Measurements from ENCODE around the gene ISM2.

ISM2 gene

DNA sequence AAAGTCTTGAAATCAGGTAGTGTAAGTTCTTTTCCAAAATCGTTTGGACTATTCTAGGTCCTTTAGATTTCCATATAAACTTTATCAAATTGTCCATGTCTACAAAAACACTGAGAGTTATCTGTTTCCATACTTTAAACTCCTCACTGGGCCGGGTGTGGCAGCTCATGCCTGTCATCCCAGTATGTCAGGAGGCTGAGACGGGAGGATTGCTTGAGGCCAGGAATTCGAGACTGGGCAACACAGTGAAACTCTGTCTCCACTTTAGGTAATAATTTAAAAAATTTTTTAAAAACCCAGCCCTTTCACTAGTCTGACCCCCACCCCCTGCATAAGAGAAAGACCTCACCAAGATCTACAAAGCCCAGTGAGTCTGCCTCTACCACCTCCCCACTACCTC, 6.4 kb upstream of the ISM2 start:
- no peak for DNase-seq

- no peak for DNase-seq
Observed at GRCh38 chr14:77503138-77503537, 4.5 kb upstream of the ISM2 start.

- no peak for DNase-seq
Observed at GRCh38 chr14:77502109-77502782, 3.6 kb upstream of the ISM2 start.

- DNase-seq = no peak
Observed at GRCh38 chr14:77498984-77499527, 440 bp upstream of the ISM2 start.

DNA sequence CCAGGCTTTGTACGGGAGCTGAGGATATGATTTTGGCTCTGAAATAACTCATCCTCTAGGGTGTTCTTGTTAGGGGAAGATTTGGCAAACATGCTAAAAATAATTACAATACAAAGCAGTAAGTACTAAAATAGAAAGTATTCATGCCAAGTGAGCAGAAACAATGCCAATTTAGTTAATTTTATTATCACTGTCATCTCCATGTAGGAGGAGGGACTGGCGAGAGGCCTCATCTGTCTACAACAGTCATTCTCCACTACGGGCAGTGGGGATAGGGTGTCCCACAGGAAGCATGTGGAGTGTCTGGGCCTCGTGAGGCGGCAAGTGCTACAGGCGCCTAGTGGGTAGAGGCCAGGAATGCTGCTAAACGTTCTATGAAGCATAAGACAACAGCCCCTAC, 3.3 kb downstream of the ISM2 start:
- DNase-seq = no peak

DNA sequence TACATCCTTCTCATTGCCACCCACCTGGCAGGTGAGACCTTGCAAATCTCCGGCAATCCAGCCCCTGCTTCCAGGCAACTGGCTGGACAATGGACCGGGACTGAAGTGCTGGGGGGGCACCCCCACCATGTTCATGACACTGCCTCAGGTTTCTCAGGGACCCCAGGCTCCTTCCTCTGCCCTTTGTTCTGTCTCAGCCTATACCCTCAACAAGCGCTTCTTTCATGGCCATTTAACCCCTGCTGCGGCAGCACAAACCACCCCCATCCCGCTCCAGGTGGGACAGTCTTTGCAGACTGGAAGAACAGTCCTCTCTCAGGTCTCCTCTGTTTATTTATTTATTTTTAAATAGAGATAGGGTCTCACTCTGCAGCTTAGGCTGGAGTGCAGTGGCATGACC, 7.6 kb downstream of the ISM2 start:
- DNase-seq = no peak

GRCh38 chr14:77490347-77490986, 8.1 kb downstream of the ISM2 start:
- no peak for DNase-seq

DNA sequence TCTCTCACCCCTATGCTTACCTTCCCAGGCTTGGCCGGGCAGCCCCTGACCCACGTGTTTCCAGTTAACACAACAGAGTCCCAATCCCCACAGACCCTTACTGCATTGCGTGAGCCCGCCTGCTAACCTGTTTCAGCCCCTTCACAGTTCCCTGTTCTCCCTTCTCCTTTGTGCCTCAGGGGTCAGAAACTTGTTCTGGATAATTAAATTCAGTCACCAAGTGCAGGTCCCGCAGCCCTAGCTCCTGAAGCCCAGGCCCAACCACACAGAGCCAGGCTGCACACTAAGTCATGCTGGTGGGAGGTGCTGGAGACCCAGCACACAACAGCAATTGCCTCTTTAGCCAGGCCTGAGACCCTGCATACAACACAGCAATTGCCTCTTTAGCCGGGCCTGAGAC, 9.6 kb downstream of the ISM2 start:
- DNase-seq = no peak

GRCh38 chr14:77488558-77488957, 10.1 kb downstream of the ISM2 start:
- DNase-seq = no peak

DNA sequence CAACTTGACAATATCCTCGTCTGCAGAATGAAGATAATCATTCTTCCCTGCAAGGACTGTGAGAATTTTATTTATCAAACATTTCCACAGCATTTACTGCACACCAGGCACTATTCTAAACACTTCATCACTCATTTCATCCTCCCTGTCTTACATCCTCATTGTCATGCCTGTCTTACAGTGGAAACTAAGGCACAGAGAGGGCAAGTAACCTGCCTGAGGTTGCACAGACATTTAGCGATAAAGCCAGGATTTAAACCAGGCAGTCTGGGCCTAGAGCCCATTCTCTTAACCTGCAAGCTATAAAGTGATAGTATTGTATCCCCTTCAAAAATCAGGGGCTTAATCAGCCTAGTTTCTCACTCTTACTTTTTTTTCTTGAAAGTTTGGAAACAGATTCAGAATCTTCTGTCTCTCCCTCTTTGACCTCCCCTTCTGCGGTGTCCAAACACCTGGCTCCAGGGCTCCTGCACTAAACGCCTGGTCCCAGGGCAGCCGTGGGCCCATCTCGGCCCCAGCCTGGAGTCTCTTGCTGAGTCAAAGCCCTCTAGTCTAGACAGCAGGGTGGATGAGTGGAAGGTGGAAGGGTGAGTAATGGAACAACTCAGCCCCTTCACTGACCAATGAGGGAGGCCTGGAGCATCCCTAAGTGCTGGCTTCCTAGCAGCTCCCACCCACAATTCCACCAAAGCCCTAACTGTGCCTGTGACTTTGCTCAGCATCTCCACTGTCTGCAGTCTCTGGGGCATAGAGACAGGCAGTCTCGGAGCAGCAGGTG, 12.5 kb downstream of the ISM2 start:
- DNase-seq = no peak

GRCh38 chr14:77485256-77485655, 13.4 kb downstream of the ISM2 start:
- no peak for DNase-seq

- no peak for DNase-seq
Observed at GRCh38 chr14:77482422-77482821, 16.2 kb downstream of the ISM2 start.

DNA sequence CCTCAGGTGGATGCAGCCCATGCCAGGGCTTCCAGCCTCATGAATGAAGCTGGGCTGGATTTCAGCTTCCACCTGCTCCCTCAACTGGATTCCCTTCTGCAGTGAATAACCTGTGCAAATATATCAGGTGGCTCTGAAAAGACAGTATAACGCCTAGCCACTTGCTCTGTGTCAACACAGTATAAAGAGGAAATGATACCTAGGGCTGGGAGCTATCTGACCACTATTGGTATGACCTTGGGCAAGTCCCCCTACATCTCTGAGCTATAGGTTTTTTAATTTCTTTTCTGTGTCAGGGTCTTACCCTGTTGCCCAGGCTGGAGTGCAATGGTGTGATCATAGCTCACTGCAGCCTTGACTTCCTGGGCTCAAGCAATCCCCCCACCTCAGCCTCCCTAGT, 19.8 kb downstream of the ISM2 start:
- DNase-seq = no peak

DNA sequence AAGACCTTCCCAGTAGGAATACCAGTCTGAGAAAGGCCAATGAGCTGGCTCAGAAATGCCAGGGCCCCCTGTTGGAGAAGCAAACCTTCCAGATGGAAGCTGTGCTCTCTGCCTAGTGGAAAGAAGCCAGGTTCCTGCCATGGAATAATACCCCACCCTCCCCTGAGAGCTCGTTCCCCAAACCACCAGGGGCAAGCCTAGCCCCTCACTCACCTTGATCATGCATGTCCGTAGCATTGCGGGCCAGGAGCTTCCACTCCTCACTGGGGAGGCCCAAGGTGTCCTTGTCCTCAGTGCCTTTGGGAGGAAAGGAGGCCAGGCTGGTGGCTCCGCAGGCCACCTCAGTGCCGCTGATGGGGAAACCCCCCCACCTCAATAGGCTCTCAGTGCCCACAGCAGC, 20.6 kb downstream of the ISM2 start:
- DNase-seq = no peak

DNA sequence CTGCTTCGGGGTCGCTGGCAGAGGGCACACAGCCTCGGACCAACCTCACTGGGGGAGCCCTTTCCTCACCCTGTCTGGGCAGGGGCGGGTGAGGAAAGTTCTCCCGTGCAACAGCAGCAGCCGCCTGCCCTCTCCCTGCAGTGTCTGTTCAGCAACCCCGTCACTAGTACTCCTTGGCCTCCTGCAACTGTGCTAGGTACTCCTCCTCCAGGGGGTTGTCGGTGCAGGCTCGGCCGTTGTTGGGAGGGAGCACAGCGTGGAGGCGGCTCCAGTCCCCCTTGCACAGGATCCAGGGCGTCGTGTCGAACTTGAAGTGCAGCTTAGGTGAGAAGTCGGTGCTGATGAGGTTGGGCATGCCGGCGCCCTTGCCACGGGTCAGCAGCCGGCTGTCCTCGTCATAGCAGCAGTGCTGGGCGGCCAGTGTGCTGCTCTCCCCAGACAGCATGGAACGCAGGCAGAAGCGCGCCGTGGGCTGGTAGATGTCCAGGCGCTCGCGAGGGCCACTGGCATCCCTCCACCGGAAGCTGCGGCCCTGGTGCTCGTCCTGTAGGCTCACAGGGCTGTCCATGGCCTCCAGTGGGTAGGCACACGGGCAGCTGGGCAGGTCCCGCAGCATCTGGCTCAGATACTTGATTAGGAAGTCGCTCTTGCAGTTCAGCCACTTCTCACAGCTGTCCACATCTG, 23.0 kb downstream of the ISM2 start:
- DNase-seq = no peak

- DNase-seq = no peak
Observed at GRCh38 chr14:77474479-77475177, 24.0 kb downstream of the ISM2 start.

- DNase-seq = no peak
Observed at GRCh38 chr14:77473921-77474320, 24.7 kb downstream of the ISM2 start.

GRCh38 chr14:77470224-77470870, 28.3 kb downstream of the ISM2 start:
- DNase-seq = no peak

DNA sequence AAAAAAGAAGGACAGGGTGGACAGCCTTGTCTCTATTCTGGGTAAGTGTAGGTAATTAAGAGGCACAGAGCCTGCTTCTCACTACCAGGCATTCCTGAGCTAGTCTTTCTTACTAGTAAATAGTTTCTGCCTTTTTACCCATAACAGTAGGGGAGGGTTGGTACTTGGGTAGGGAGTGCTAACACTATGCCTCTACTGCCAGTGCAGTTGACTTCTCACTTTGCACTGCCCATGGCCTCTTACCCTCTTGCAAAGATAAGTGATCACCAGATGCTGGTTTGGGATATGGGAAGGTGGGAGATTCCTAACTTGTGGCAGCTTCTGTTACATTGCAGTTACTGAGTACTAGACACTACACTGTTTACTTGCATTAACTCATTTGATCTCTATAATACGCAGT, 29.1 kb downstream of the ISM2 start:
- DNase-seq = no peak

- DNase-seq = no peak
Observed at GRCh38 chr14:77469067-77469505, 29.5 kb downstream of the ISM2 start.

GRCh38 chr14:77467801-77468200, 30.8 kb downstream of the ISM2 start:
- DNase-seq = no peak
